HepG2 (cell line): ENCODE measurements around the gene CADPS2. TPM values are rescaled to one million over a fixed set of nuclear protein-coding genes. Genes with fewer than 3 reads are reported as not detected.

Experiments used
- DMTF1 ChIP-seq: sonication (generic); formaldehyde crosslinking; IDR thresholded peaks from 2 replicates; pipeline ENCODE4 v1.4.0; 2020; ENCODE audit warnings: mild to moderate bottlenecking, missing genetic modification reagents
- RERE ChIP-seq: IDR thresholded peaks from 2 replicates; pipeline ENCODE4 v1.6.1; 2016; ENCODE audit warnings: low read depth, missing genetic modification reagents, missing compliant biosample characterization
- ZMAT3 ChIP-seq: sonication (generic); formaldehyde crosslinking; conservative IDR thresholded peaks from 2 replicates; pipeline ENCODE4 v1.7.0; 2021; ENCODE audit warnings: missing genetic modification reagents
- polyA plus RNA-seq, 8 experiments: library from polyadenylated mRNA; depleted of rRNA in 3 of 8; stranded (reverse) in 7 of 8; unstranded in 1 of 8; fragments of >200 nt; fragmentation: Illumina TruSeq in 4 of 8; extraction: Trizol in 4 of 8; gene quantifications; 2 replicates each; pipeline versions ENCODE4 v1.2.1 to v1.2.3, GENCODE V29; 2011 to 2016; ENCODE audit warnings: low read depth in 4 of 8, missing spikeins in 1 of 8, mixed read lengths in 1 of 8; ENCODE audit not compliant: insufficient read depth in 1 of 8
- total RNA-seq, 5 experiments: library from RNA; depleted of rRNA; stranded (reverse); fragments of >200 nt; fragmentation: Illumina TruSeq; extraction: Trizol; gene quantifications; 2 replicates each; pipeline ENCODE4 v1.2.3, GENCODE V29; 2016; ENCODE audit warnings: low read depth in 1 of 5

The CADPS2 gene
- total and polyA plus RNA-seq, 2 of the 13 experiments (the other 11 are each of a cell fraction or from before 2014, with no cell fraction given), result 17.6 to 43.8 TPM

DNA sequence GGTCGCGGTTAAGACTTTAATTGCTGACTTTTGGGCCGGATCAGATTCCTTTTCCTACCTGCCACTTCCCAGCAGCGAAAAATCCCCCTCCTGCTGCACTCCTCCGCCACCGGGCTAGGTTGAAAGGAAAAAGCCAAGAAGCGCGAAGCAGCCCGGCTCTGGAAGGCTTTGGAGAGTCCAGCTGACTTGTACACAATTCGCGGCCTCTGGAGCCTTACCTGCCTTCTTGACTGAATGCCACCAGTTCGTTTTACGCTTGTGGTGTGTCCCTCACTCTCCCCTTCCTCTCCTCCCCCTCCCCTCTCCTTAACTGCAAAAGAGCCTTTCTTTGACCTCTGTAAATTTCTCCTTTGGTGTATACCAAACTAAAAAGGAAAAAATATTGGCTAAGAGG lies 579.0 kb downstream of the CADPS2 start (continued):
- TF ChIP-seq RERE (CRISPR knock-in tag), result no peak
- no peak for TF ChIP-seq ZMAT3 (CRISPR knock-in tag)
- TF ChIP-seq DMTF1 (CRISPR knock-in tag), result no peak
